ENCODE results near the gene LACTB.

DNA sequence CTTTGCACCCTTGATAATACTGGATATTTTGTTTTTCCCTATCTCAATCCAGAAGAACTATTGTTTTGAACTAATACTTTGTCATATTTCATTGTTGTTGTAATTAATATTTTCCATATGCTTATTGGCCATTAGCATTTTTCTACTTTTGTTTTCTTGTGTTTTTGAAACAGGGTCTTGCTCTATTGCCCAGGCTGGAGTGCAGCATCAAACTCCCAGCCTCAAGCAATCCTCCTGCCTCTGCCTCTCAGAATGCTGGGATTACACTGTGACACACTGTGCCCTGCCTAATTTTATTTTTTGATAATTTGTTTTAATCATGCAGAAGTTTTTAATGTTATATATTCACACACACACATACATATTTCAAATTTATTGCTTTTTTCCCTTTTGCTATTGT lies 39.0 kb downstream of the LACTB start:
- TF ChIP-seq, protein P1, sequence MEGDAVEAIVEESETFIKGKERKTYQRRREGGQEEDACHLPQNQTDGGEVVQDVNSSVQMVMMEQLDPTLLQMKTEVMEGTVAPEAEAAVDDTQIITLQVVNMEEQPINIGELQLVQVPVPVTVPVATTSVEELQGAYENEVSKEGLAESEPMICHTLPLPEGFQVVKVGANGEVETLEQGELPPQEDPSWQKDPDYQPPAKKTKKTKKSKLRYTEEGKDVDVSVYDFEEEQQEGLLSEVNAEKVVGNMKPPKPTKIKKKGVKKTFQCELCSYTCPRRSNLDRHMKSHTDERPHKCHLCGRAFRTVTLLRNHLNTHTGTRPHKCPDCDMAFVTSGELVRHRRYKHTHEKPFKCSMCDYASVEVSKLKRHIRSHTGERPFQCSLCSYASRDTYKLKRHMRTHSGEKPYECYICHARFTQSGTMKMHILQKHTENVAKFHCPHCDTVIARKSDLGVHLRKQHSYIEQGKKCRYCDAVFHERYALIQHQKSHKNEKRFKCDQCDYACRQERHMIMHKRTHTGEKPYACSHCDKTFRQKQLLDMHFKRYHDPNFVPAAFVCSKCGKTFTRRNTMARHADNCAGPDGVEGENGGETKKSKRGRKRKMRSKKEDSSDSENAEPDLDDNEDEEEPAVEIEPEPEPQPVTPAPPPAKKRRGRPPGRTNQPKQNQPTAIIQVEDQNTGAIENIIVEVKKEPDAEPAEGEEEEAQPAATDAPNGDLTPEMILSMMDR (conservative IDR thresholded peaks at IDR 0.05; ENCODE audit: low read depth, low read length) = no peak
- TF ChIP-seq MAZ (IDR thresholded peaks at IDR 0.05; ENCODE audit: borderline replicate concordance, low read depth, low read length) (no peak), BHLHE40 (IDR thresholded peaks at IDR 0.05; ENCODE audit: low read depth, low read length) (no peak), POLR2A (IDR thresholded peaks at IDR 0.05; ENCODE audit: low read depth, low read length) (no peak), FOS (IDR thresholded peaks at IDR 0.05; ENCODE audit: low read depth, low read length) (no peak), RFX5 (IDR thresholded peaks at IDR 0.05; ENCODE audit: low read depth, low read length) (no peak), MAFK (IDR thresholded peaks at IDR 0.05; ENCODE audit: low read depth, low read length) (no peak), MXI1 (IDR thresholded peaks at IDR 0.05; ENCODE audit: borderline replicate concordance, low read depth, low read length) (no peak), CEBPB (IDR thresholded peaks at IDR 0.05; ENCODE audit: low read depth, low read length) (no peak)
- TF ChIP-seq, protein P2, sequence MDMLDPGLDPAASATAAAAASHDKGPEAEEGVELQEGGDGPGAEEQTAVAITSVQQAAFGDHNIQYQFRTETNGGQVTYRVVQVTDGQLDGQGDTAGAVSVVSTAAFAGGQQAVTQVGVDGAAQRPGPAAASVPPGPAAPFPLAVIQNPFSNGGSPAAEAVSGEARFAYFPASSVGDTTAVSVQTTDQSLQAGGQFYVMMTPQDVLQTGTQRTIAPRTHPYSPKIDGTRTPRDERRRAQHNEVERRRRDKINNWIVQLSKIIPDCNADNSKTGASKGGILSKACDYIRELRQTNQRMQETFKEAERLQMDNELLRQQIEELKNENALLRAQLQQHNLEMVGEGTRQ (IDR thresholded peaks at IDR 0.05; ENCODE audit: low read depth, low read length) = no peak

All from IMR-90 (cell line).